ENCODE results near the gene PEAR1.

DNA sequence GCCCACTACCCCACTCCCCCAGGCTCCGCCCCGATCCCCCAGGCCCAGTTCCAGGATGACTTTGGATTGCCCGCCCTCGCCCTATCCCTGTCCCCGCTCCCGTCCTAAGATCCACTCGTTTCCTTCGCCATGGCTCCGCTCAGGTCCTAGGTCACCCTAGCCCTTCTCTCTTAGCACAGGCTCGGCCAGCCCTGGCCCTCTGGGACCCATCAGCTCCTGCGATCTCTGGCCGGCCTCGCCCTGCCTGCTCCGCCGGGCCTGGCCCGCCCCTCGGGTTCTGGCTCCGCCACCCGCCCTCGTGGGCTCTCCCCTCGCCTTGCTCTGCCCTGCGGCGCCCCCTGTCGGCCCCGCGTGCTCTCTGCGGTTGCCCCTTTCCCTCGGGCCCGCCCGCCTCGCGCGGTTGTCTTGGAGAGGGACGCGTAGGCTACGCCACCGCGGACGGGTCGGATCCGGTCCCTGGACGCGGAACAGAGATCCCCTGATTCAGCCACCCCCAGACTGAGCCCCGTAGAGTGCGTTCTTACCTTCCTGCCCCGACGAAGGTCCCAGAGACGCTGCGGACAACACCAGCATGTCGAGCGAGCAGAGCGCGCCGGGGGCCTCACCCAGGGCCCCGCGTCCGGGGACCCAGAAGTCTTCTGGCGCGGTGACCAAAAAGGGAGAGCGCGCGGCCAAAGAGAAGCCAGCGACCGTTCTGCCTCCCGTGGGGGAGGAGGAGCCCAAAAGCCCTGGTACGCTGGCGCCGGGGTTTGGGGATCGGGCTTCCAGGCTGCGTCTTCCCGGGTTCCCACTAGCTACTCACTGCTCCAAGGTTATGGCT is 26.9 kb downstream of the PEAR1 start, which contains the start of gene LRRC71:
- TF ChIP-seq POLR2A (IDR thresholded peaks at IDR 0.05) (no peak), POLR2AphosphoS5 (IDR thresholded peaks at IDR 0.05) (no peak)
- TF ChIP-seq, protein P1, sequence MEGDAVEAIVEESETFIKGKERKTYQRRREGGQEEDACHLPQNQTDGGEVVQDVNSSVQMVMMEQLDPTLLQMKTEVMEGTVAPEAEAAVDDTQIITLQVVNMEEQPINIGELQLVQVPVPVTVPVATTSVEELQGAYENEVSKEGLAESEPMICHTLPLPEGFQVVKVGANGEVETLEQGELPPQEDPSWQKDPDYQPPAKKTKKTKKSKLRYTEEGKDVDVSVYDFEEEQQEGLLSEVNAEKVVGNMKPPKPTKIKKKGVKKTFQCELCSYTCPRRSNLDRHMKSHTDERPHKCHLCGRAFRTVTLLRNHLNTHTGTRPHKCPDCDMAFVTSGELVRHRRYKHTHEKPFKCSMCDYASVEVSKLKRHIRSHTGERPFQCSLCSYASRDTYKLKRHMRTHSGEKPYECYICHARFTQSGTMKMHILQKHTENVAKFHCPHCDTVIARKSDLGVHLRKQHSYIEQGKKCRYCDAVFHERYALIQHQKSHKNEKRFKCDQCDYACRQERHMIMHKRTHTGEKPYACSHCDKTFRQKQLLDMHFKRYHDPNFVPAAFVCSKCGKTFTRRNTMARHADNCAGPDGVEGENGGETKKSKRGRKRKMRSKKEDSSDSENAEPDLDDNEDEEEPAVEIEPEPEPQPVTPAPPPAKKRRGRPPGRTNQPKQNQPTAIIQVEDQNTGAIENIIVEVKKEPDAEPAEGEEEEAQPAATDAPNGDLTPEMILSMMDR (IDR thresholded peaks at IDR 0.05), result peak in 3 of 4 experiments; percentile 62 to 86 (median 79)
